HepG2 (cell line): Measurements from ENCODE around the gene RETN. TPM values are rescaled to one million over a fixed set of nuclear protein-coding genes. Genes with fewer than 3 reads are reported as not detected.

Experiments
- ATAC-seq: fragments of 200-7000 bp; cut with Tn5 transposase; 3 replicates; pipeline ENCODE4 v1.9.1; 2020; ENCODE audit warnings: mild to moderate bottlenecking, moderate library complexity
- BruUV-seq: library from RNA; stranded (reverse); fragments of 400-500 nt; replicated peaks from 2 replicates; lab custom pipeline; 2021; lab: Mats Ljungman, UMichigan
- CTCF ChIA-PET: fragments of 300-600 bp; formaldehyde crosslinking; extraction: SDS; loops from one replicate; lab custom pipeline; 2021; ENCODE audit warnings: low total read pairs, inconsistent platforms, low intra/inter-chr PET ratio; lab: Yijun Ruan, JAX
- POLR2A ChIA-PET: fragments of 350-600 bp; sonication (Branson Sonifier 250); formaldehyde crosslinking; loops from one replicate; lab custom pipeline; 2020; ENCODE audit warnings: antibody characterized with exemption, inconsistent platforms; lab: Yijun Ruan, JAX
- DNase-seq: peaks from one replicate; pipeline ENCODE4 v3.0.0-alpha.2; 2015; ENCODE audit warnings: low spot score
- FAIRE-seq: peaks from 3 replicates; lab custom pipeline; 2011; peaks lifted over from hg19 to GRCh38; lab: Jason Lieb, UNC
- H2AFZ ChIP-seq: one replicate; pipeline ENCODE4 v1.6.1; 2011; ENCODE audit warnings: low read length, inconsistent platforms
- H3K27ac ChIP-seq: fragments of 300-600 bp; 3 replicates; pipeline ENCODE4 v1.8.0; 2011; ENCODE audit warnings: mixed run types, mild to moderate bottlenecking, mixed read lengths, low read length, inconsistent platforms; ENCODE audit not compliant: insufficient read depth; ENCODE audit errors: extremely low read length
- H3K27me3 ChIP-seq, 2 experiments: fragments of 200-600 bp in 1 of 2; 2 replicates in 1 of 2; 3 replicates in 1 of 2; pipeline versions ENCODE4 v1.6.0 to v1.8.0; 2011; ENCODE audit warnings: low read length in 2 of 2, mild to moderate bottlenecking in 2 of 2, moderate library complexity in 2 of 2, inconsistent platforms in 1 of 2; ENCODE audit not compliant: insufficient read depth in 2 of 2, control insufficient read depth in 1 of 2
- H3K36me3 ChIP-seq, 2 experiments: fragments of 200-600 bp in 1 of 2; replicated peaks in 1 of 2; 2 replicates in 1 of 2; 3 replicates in 1 of 2; pipeline versions ENCODE4 v1.5.1 to v1.8.0; 2011; ENCODE audit warnings: low read length in 2 of 2, inconsistent platforms in 1 of 2; ENCODE audit not compliant: insufficient read depth in 2 of 2, control insufficient read depth in 1 of 2
- H3K4me1 ChIP-seq: 2 replicates; pipeline ENCODE4 v1.5.1; 2012; ENCODE audit warnings: low read length, inconsistent platforms; ENCODE audit not compliant: insufficient read depth
- H3K4me2 ChIP-seq: 2 replicates; pipeline ENCODE4 v1.6.0; 2011; ENCODE audit warnings: low read depth, low read length, inconsistent platforms
- H3K4me3 ChIP-seq, 3 experiments: fragments of 200-600 bp in 1 of 3; sonication (generic), shearing (Covaris generic) in 1 of 3; replicated peaks in 1 of 3; 2 replicates each; pipeline ENCODE4 v1.5.1; 2011 to 2016; ENCODE audit warnings: low read length in 3 of 3, inconsistent platforms in 2 of 3, low read depth in 2 of 3, mild to moderate bottlenecking in 2 of 3, control low read depth in 1 of 3, mixed read lengths in 1 of 3; ENCODE audit not compliant: insufficient read depth in 1 of 3
- H3K79me2 ChIP-seq: one replicate; pipeline ENCODE4 v1.6.1; 2011; ENCODE audit warnings: low read length, inconsistent platforms; ENCODE audit not compliant: insufficient read depth
- H3K9ac ChIP-seq: 2 replicates; pipeline ENCODE4 v1.6.0; 2011; ENCODE audit warnings: mild to moderate bottlenecking, low read depth, low read length, inconsistent platforms; ENCODE audit not compliant: insufficient read depth
- H3K9me3 ChIP-seq: 2 replicates; pipeline ENCODE4 v1.5.1; 2012; ENCODE audit warnings: mild to moderate bottlenecking, low read length
- H4K20me1 ChIP-seq: 2 replicates; pipeline ENCODE4 v1.6.0; 2011; ENCODE audit warnings: inconsistent platforms, mild to moderate bottlenecking, low read length, moderate library complexity; ENCODE audit not compliant: insufficient read depth
- HMG20B ChIP-seq: conservative IDR thresholded peaks from 2 replicates; pipeline ENCODE4 v1.6.1; 2016; ENCODE audit warnings: missing genetic modification reagents, missing compliant biosample characterization
- NFATC3 ChIP-seq: sonication (generic); formaldehyde crosslinking; IDR thresholded peaks from 2 replicates; pipeline ENCODE4 v1.5.1; 2020; ENCODE audit warnings: mild to moderate bottlenecking, missing genetic modification reagents
- RARA ChIP-seq: IDR thresholded peaks from 2 replicates; pipeline ENCODE4 v1.6.1; 2016; ENCODE audit warnings: missing genetic modification reagents, missing compliant biosample characterization
- TSC22D2 ChIP-seq: sonication (generic); formaldehyde crosslinking; IDR thresholded peaks from 2 replicates; pipeline ENCODE4 v1.5.1; 2020; ENCODE audit warnings: missing genetic modification reagents, mild to moderate bottlenecking, borderline replicate concordance
- ZMYM2 ChIP-seq: sonication (generic); formaldehyde crosslinking; IDR thresholded peaks from 2 replicates; pipeline ENCODE4 v1.8.0; 2022; ENCODE audit warnings: mild to moderate bottlenecking, missing genetic modification reagents
- ZNF124 ChIP-seq: sonication (generic); formaldehyde crosslinking; IDR thresholded peaks from 2 replicates; pipeline ENCODE4 v1.4.0; 2020; ENCODE audit warnings: missing genetic modification reagents
- ZNF232 ChIP-seq: sonication (generic); formaldehyde crosslinking; IDR thresholded peaks from 2 replicates; pipeline ENCODE4 v1.4.0; 2020; ENCODE audit warnings: missing genetic modification reagents, borderline replicate concordance
- ZNF251 ChIP-seq: sonication (generic); formaldehyde crosslinking; IDR thresholded peaks from 2 replicates; pipeline ENCODE4 v1.9.0; 2021; ENCODE audit warnings: mild to moderate bottlenecking, missing genetic modification reagents
- ZNF367 ChIP-seq: sonication (generic); formaldehyde crosslinking; IDR thresholded peaks from 2 replicates; pipeline ENCODE4 v1.4.0; 2020; ENCODE audit warnings: missing genetic modification reagents, borderline replicate concordance
- ZNF543 ChIP-seq: sonication (generic); formaldehyde crosslinking; IDR thresholded peaks from 2 replicates; pipeline ENCODE4 v1.4.0; 2020; ENCODE audit warnings: mild to moderate bottlenecking, missing genetic modification reagents
- ZNF598 ChIP-seq: sonication (generic); formaldehyde crosslinking; IDR thresholded peaks from 2 replicates; pipeline ENCODE4 v1.5.1; 2020; ENCODE audit warnings: mild to moderate bottlenecking, missing genetic modification reagents, borderline replicate concordance
- WGBS: methylation state at CpG from one replicate; pipeline ENCODE4 v1.1.6; 2017; ENCODE audit warnings: low lambda C conversion rate; 5-methylcytosine and 5-hydroxymethylcytosine counted together
- in situ Hi-C: cut with HindIII; loops from 2 replicates; pipeline ENCODE4 v1.10.0; 2017; ENCODE audit warnings: low pct_unique_long_range_greater_than_20kb; ENCODE audit not compliant: extremely low pct_ligation_motif_present
- intact Hi-C: fragments of 100-400 bp; cut with micrococcal nuclease; formaldehyde crosslinking; loops from one replicate; pipeline ENCODE4 v1.10.0; 2022; ENCODE audit not compliant: unreplicated experiment
- polyA plus RNA-seq, 8 experiments: library from polyadenylated mRNA; depleted of rRNA in 3 of 8; stranded (reverse) in 7 of 8; unstranded in 1 of 8; fragments of >200 nt; fragmentation: Illumina TruSeq in 4 of 8; extraction: Trizol in 4 of 8; gene quantifications; 2 replicates each; pipeline versions ENCODE4 v1.2.1 to v1.2.3, GENCODE V29; 2011 to 2016; ENCODE audit warnings: low read depth in 4 of 8, missing spikeins in 1 of 8, mixed read lengths in 1 of 8; ENCODE audit not compliant: insufficient read depth in 1 of 8
- total RNA-seq, 5 experiments: library from RNA; depleted of rRNA; stranded (reverse); fragments of >200 nt; fragmentation: Illumina TruSeq; extraction: Trizol; gene quantifications; 2 replicates each; pipeline ENCODE4 v1.2.3, GENCODE V29; 2016; ENCODE audit warnings: low read depth in 1 of 5
- TF ChIP-seq, protein P1 (sequence below): IDR thresholded peaks from 2 replicates; pipeline ENCODE4 v1.6.1; 2016; ENCODE audit warnings: low read depth, missing genetic modification reagents, missing compliant biosample characterization
- TF ChIP-seq, protein P2 (sequence below): sonication (generic); formaldehyde crosslinking; IDR thresholded peaks from 2 replicates; pipeline ENCODE4 v1.8.1; 2023; ENCODE audit warnings: missing genetic modification reagents, mild to moderate bottlenecking, borderline replicate concordance
- TF ChIP-seq, protein P3 (sequence below): sonication (generic); formaldehyde crosslinking; IDR thresholded peaks from 2 replicates; pipeline ENCODE4 v1.5.1; 2020; ENCODE audit warnings: missing genetic modification reagents, mild to moderate bottlenecking, borderline replicate concordance

Gene RETN
- total and polyA plus RNA-seq, 2 of the 13 experiments (the other 11 are each of a cell fraction or from before 2014, with no cell fraction given) = not detected

DNA sequence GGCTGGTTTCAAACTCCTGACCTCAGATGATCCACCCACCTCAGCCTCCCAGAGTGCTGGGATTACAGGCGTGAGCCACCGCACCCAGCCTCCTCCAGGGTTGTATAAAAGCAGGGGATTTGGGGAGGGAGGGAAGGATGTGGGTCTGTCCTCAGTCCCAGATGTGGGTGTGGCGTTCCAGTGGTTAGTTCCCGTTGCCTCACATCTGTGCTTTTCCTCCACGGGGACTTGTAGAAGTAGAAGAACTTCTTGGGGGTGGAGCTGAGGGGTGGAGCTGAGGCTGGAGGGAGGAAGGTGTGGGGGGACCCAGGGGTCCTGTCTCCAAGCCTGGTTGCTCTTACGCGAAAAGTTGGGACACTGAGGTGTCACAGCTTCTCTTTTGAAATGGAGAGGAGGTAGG, 7.5 kb downstream of the RETN start:
- no peak overlapping the region for H3K4me3 ChIP-seq
- H3K27me3 ChIP-seq = peaks cover 3 to 23% of the 10 kb centered on the region in 2 experiments; a peak in 2 of 5 replicates
- no peaks in the 10 kb centered on the region for H3K9me3 ChIP-seq
- TF ChIP-seq ZNF598 (CRISPR knock-in tag) (no peak), ZNF232 (CRISPR knock-in tag) (no peak), HMG20B (no peak), ZNF124 (no peak), RARA (CRISPR knock-in tag) (no peak), TSC22D2 (no peak), ZNF543 (CRISPR knock-in tag) (no peak), ZMYM2 (no peak), ZNF251 (CRISPR knock-in tag) (no peak), ZNF367 (CRISPR knock-in tag) (no peak), NFATC3 (CRISPR knock-in tag) (no peak)
- TF ChIP-seq, protein P1, sequence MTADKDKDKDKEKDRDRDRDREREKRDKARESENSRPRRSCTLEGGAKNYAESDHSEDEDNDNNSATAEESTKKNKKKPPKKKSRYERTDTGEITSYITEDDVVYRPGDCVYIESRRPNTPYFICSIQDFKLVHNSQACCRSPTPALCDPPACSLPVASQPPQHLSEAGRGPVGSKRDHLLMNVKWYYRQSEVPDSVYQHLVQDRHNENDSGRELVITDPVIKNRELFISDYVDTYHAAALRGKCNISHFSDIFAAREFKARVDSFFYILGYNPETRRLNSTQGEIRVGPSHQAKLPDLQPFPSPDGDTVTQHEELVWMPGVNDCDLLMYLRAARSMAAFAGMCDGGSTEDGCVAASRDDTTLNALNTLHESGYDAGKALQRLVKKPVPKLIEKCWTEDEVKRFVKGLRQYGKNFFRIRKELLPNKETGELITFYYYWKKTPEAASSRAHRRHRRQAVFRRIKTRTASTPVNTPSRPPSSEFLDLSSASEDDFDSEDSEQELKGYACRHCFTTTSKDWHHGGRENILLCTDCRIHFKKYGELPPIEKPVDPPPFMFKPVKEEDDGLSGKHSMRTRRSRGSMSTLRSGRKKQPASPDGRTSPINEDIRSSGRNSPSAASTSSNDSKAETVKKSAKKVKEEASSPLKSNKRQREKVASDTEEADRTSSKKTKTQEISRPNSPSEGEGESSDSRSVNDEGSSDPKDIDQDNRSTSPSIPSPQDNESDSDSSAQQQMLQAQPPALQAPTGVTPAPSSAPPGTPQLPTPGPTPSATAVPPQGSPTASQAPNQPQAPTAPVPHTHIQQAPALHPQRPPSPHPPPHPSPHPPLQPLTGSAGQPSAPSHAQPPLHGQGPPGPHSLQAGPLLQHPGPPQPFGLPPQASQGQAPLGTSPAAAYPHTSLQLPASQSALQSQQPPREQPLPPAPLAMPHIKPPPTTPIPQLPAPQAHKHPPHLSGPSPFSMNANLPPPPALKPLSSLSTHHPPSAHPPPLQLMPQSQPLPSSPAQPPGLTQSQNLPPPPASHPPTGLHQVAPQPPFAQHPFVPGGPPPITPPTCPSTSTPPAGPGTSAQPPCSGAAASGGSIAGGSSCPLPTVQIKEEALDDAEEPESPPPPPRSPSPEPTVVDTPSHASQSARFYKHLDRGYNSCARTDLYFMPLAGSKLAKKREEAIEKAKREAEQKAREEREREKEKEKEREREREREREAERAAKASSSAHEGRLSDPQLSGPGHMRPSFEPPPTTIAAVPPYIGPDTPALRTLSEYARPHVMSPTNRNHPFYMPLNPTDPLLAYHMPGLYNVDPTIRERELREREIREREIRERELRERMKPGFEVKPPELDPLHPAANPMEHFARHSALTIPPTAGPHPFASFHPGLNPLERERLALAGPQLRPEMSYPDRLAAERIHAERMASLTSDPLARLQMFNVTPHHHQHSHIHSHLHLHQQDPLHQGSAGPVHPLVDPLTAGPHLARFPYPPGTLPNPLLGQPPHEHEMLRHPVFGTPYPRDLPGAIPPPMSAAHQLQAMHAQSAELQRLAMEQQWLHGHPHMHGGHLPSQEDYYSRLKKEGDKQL = no peak
- TF ChIP-seq, protein P2, sequence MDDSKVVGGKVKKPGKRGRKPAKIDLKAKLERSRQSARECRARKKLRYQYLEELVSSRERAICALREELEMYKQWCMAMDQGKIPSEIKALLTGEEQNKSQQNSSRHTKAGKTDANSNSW = no peak
- TF ChIP-seq, protein P3, sequence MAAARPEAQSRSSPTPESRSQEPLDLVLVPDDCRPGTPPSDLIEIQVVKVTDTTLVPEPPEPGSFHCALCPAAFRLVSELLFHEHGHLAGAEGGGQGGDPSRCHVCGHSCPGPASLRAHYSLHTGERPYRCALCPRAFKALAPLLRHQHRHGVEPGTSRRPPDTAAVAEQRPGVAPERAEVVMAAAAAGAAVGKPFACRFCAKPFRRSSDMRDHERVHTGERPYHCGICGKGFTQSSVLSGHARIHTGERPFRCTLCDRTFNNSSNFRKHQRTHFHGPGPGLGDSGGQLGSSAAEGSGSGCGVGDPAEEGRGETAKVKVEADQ (CRISPR knock-in tag) = no peak
- H2AFZ ChIP-seq = no peak overlapping the region
- peaks cover 28% of the 10 kb centered on the region for H3K4me1 ChIP-seq
- in situ Hi-C loops = no loop called here
- DNase-seq = no peak
- H3K27ac ChIP-seq = no peak overlapping the region
- WGBS = 61% methylated on average over 3 of the region's 7 CpGs
- BruUV-seq = no TSS peak
- no peak overlapping the region for H3K4me2 ChIP-seq
- H3K79me2 ChIP-seq = peaks cover 3% of the 10 kb centered on the region
- CTCF ChIA-PET = no interaction called here
- no peak for FAIRE-seq
- H4K20me1 ChIP-seq = no peaks in the 10 kb centered on the region
- POLR2A ChIA-PET = no interaction called here
- ATAC-seq = no peak
- H3K36me3 ChIP-seq = no peaks in the 10 kb centered on the region
- no peak overlapping the region for H3K9ac ChIP-seq
- intact Hi-C loops = no loop called here
